HG03565 (cell line): Measurements from ENCODE around the gene ZFP91.

Experiments
- ATAC-seq: cut with Tn5 transposase; IDR thresholded peaks from one replicate; pipeline ENCODE4 v1.9.1; 2021; ENCODE audit warnings: mild to moderate bottlenecking, moderate library complexity; ENCODE audit not compliant: unreplicated experiment

ZFP91 gene

DNA sequence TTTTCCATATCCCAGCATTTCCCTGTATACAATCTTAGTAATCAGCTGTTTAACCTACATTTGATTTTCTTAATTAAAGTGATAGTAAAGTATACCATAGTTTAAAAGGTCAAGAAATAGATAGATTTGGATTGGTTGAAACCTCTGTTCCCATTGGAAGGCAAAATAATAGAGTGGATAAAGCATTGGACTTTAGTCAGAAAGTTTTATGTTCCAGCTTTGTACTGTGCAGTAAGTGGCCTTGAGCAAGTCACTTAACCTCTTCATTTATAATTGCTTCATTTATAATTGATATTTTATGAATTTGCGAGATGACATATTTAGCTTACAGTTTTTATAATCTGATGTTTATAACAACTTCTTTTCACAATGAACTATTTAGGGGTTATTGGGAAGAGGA, 3.6 kb downstream of the ZFP91 start:
- ATAC-seq, result no peak

GRCh38 chr11:58586998-58587397, 8.1 kb downstream of the ZFP91 start:
- ATAC-seq, result no peak

DNA sequence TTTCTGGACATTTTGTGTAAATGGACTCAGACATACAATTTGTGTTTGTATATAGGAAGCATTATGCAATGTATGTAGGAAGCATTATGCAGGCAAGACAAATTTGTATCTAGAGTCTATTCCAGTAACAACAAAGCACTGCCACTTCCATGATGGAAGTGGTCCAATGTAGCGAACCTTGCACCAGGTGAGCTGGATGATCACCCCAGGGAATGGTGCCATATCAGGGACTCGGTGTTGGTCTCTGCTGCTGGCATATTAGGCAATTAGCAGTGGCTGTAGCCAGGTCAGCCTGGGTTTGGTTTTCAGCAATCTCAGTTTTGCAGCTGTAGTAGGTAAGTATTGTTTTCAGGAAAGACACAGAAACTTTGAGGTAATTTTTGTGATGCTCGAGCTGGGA, 12.8 kb downstream of the ZFP91 start:
- ATAC-seq, result no peak

- no peak for ATAC-seq
Measured at GRCh38 chr11:58592760-58593472, 14.1 kb downstream of the ZFP91 start.

DNA sequence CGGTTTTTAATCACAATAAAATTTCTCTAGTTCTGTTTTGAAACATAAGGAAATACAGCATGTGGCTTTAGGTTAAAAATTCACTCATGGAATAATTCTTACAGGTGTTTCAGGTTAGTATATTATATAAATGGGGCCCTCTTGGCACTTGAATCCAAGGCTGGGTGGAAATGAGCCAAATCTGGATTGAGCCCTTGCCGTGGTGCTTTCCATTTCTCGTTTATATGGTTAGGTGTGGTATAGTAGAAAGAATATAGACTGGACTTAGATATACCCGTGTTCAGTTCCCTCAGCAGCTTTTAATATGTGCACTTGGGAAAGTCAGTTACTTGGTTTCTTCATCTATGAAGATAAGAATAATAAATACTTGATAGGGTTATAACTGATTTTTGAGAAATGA, 16.0 kb downstream of the ZFP91 start:
- ATAC-seq, result no peak

DNA sequence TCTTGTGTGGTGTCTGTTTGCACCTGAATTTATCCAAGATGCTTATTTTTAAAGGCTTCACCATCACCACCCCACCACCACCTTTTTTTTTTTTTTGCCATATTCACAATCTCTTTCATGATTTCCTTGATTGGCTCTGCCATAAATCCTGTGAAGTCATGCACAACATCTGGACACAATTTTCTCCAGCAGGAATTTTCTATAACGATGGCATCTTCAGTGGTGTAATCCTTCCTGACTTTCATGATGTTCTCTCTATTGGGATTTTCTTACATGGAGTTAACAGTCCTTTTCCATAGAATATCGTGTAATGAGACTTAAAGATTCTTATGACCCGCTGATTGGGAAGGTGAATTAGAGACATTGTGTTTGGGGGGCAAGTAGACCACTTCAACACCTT, 17.8 kb downstream of the ZFP91 start:
- no peak for ATAC-seq

GRCh38 chr11:58597486-58598144, 18.8 kb downstream of the ZFP91 start:
- ATAC-seq, result no peak

- no peak for ATAC-seq
Measured at GRCh38 chr11:58600510-58600909, 21.6 kb downstream of the ZFP91 start.

- no peak for ATAC-seq
Measured at GRCh38 chr11:58606930-58607714, 28.3 kb downstream of the ZFP91 start.

DNA sequence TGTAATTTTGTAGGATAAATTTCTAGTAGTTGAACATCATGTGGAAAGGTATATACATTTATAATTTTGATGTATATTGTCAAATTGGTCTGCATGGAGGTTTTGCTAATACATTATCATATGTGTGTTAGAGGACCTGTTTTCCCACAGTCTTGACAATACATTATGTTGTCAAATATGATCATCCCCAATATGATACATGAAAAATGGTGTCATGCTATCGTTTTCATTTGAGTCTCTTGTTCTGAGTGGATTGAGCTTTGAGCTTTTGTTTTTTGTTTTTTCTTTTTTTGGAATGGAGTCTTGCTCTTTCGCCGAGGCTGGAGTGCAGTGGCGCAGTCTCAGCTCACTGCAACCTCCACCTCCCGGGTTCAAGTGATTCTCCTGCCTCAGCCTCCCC, 29.5 kb downstream of the ZFP91 start:
- ATAC-seq, result no peak

- ATAC-seq, result no peak
Measured at GRCh38 chr11:58609723-58610122, 30.9 kb downstream of the ZFP91 start.

DNA sequence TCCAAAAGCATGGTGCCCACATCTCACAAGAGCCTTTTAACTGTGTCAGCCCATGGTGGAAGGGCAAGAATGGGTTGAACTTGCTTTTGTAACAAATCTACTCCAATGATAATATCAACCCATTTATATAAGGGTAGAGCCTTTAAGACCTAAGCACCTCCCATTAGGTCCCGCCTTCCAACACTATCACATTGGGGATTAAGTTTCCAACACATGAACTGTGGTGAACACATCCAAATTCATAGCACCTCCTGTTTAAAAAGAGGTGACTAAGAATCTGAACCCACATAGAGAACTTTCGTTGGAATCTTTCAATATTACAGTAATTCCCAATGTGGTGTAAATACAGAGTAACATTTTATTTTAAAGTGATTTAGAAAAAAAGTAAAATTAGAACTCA, 34.4 kb downstream of the ZFP91 start:
- no peak for ATAC-seq

GRCh38 chr11:58615559-58615958, 36.7 kb downstream of the ZFP91 start:
- ATAC-seq, result no peak

DNA sequence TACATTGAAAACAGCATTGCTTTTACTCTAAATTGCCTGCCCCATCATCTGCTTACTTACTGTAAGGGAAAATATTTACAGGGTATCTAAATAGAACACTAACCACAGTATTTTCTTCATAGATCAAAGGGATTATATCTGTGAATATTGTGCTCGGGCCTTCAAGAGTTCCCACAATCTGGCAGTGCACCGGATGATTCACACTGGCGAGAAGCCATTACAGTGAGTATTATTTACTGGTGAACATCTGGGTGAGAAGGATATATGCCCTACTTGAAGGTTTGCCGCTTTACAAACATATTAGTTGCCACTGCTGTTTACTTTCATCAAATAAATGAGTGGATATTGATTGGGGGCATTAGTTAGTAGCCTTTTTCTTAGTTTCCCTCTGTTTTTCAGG, 37.7 kb downstream of the ZFP91 start:
- ATAC-seq, result no peak

DNA sequence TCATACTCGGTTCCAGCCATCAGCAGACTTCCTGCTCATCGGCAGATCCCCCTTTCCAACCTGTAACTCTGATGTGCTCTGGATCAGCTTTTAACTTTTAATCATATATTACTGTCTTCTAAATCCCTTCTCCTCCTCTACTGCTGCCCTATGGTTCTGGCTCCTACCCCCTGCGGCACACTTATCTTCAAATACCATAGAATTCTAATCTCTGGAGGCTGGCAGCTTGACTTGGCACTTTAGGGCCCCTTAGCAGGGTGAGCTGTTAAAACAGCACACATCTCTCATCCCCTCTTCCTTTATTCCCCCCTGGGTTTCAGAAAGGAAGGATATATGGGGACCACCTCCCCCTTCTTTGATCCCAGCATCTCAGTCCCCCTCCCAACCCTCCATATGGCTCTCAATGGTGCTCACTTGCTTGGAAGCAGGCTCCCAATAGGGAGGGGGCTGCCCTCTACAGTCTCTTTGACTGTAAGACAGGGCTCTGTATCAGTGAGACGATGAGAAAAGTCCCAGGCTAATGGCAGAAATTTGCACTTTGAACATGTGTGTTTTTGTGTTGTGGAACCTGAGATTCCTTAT, 39.2 kb downstream of the ZFP91 start:
- ATAC-seq, result no peak

GRCh38 chr11:58621586-58622262, 42.9 kb downstream of the ZFP91 start:
- peak; percentile 53 for ATAC-seq

- ATAC-seq, result no peak
Measured at GRCh38 chr11:58622344-58622743, 43.5 kb downstream of the ZFP91 start, which contains the start of gene CNTF. Gene CNTF, plus strand, starts transcription at chr11:58622665. Its CDS starts 88 bp downstream, at chr11:58622753.

GRCh38 chr11:58625086-58625485, 46.2 kb downstream of the ZFP91 start:
- ATAC-seq, result no peak

GRCh38 chr11:58625826-58626460, 47.1 kb downstream of the ZFP91 start:
- ATAC-seq, result no peak

DNA sequence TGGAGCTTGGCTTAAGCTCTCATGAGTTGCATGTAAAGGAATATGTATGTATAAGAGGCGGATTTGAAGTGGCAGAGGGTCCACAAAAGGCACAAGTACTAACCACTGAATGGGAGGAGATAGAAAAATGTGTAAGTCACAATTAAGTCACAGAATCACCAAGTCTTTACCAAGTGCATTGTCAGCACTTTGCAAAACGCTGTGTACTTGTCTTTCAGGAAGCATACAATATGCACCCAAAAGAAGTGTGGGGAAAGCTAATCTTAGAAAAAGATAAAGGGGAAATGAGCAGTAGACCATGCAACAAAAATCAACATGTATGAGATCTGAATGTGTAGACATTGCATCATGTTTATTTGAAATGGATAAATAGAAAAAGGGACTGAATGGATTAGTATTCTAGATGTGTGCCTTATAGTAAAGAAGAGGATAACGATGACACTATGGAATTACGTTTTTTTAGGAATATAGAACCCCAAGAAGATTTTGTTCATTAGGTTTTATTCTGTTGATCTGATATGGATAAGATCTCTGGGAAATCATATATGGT, 48.1 kb downstream of the ZFP91 start:
- no peak for ATAC-seq
